Sigmoid colon (tissue), 4 donors: Measurements from ENCODE around the gene NSUN7.

Experiments
- CTCF ChIP-seq, 4 experiments: fragments of 450-650 bp in 3 of 4; fragments of 200-600 bp in 1 of 4; IDR thresholded peaks; one replicate each; pipeline ENCODE4 v1.5.1; 2016 to 2019; ENCODE audit warnings: antibody characterized with exemption in 4 of 4, mild to moderate bottlenecking in 3 of 4, moderate library complexity in 2 of 4
- POLR2A ChIP-seq, 2 donors: fragments of 450-650 bp; IDR thresholded peaks; one replicate each; pipeline ENCODE4 v1.6.1; 2016; ENCODE audit warnings: antibody characterized with exemption in 2 of 2, mild to moderate bottlenecking in 2 of 2, moderate library complexity in 2 of 2
- POLR2AphosphoS5 ChIP-seq, 4 donors: sonication (generic); formaldehyde crosslinking; IDR thresholded peaks; one replicate each; pipeline ENCODE4 v1.6.1; 2017; ENCODE audit warnings: antibody characterized with exemption in 4 of 4

- TF ChIP-seq CTCF (IDR thresholded peaks at IDR 0.05): no peak
- TF ChIP-seq POLR2A (IDR thresholded peaks at IDR 0.05): no peak
- TF ChIP-seq POLR2AphosphoS5 (IDR thresholded peaks at IDR 0.05): no peak
Observed at GRCh38 chr4:40848251-40848650, 98.5 kb downstream of the NSUN7 start.
